Gastroesophageal sphincter (tissue), 4 donors: ENCODE results near the gene COL4A2. TPM values are rescaled to one million over a fixed set of nuclear protein-coding genes. Genes with fewer than 3 reads are reported as not detected.

Experiments
- ATAC-seq: fragments of 150-250 bp; one replicate; pipeline ENCODE4 v1.9.1; 2016; ENCODE audit warnings: mild to moderate bottlenecking, moderate library complexity
- H3K27ac ChIP-seq, 4 donors: fragments of 200-600 bp; sonication (generic) in 3 of 4; 1 replicate in 3 of 4; 2 replicates in 1 of 4; pipeline ENCODE4 v1.5.1; 2016 to 2019
- H3K27me3 ChIP-seq: fragments of 200-600 bp; sonication (generic); one replicate; pipeline ENCODE4 v1.5.1; 2019
- H3K36me3 ChIP-seq, 2 donors: fragments of 200-600 bp; sonication (generic); one replicate each; pipeline ENCODE4 v1.5.1; 2019; ENCODE audit warnings: control low read depth in 1 of 2
- H3K4me1 ChIP-seq, 3 donors: fragments of 200-600 bp; sonication (generic); 1 replicate in 2 of 3; 2 replicates in 1 of 3; pipeline ENCODE4 v1.5.1; 2016 to 2019; ENCODE audit warnings: control low read depth in 2 of 3
- H3K4me3 ChIP-seq, 2 donors: fragments of 200-600 bp; sonication (generic); one replicate each; pipeline ENCODE4 v1.5.1; 2019; ENCODE audit warnings: mild to moderate bottlenecking in 1 of 2, moderate library complexity in 1 of 2
- H3K9me3 ChIP-seq, 3 donors: fragments of 200-600 bp; sonication (generic); one replicate each; pipeline ENCODE4 v1.5.1; 2017 to 2019; ENCODE audit warnings: control low read depth in 2 of 3
- EP300 ChIP-seq: sonication (generic); formaldehyde crosslinking; IDR thresholded peaks from one replicate; pipeline ENCODE4 v1.6.1; 2017; ENCODE audit warnings: antibody characterized with exemption, mild to moderate bottlenecking
- POLR2A ChIP-seq, 2 donors: fragments of 450-650 bp; IDR thresholded peaks; one replicate each; pipeline ENCODE4 v1.6.1; 2017; ENCODE audit warnings: antibody characterized with exemption in 2 of 2, mild to moderate bottlenecking in 2 of 2, moderate library complexity in 1 of 2
- POLR2AphosphoS5 ChIP-seq: sonication (generic); formaldehyde crosslinking; IDR thresholded peaks from one replicate; pipeline ENCODE4 v1.6.1; 2017; ENCODE audit warnings: antibody characterized with exemption
- WGBS, 2 donors: methylation state at CpG; one replicate each; pipeline ENCODE4 v1.1.5; 2018; ENCODE audit warnings: low coverage in 1 of 2; 5-methylcytosine and 5-hydroxymethylcytosine counted together
- total RNA-seq, 4 donors: library from RNA; depleted of rRNA; stranded (reverse); fragments of >200 nt; gene quantifications; one replicate each; pipeline ENCODE4 v1.1.0, GENCODE V29; 2016
- TF ChIP-seq, protein P1 (sequence below), 4 experiments: fragments of 200-600 bp in 2 of 4; fragments of 450-650 bp in 2 of 4; sonication (generic) in 1 of 4; IDR thresholded peaks; one replicate each; pipeline ENCODE4 v1.5.1; 2017 to 2019; ENCODE audit warnings: antibody characterized with exemption in 4 of 4, mild to moderate bottlenecking in 2 of 4, moderate library complexity in 2 of 4

The COL4A2 gene
- total RNA-seq, 4 donors from 2014 or later: 478 to 945 (median 543) TPM

DNA sequence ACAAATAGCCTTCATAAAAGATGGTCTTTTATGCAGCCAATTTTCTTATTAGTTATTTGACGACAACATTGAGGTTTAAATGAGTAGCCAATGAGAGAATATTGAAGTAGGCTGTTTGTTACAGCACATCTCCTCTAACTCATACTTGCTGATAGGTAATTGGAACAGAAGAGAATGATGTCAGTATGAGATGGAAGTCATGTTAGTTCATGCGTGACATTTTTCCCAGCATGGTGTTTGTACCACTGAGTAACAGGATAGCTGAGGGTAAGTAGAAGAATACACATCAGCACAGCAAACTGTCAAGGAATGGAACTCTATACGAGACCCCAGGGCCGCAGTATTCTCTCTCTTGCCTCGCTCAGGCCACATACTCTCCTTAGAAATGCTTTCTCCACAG is 37.2 kb downstream of the COL4A2 start:
- H3K9me3 ChIP-seq: no peaks in the 10 kb centered on the region
- no peaks in the 10 kb centered on the region for H3K27me3 ChIP-seq
- no peak for TF ChIP-seq EP300
- TF ChIP-seq, protein P1, sequence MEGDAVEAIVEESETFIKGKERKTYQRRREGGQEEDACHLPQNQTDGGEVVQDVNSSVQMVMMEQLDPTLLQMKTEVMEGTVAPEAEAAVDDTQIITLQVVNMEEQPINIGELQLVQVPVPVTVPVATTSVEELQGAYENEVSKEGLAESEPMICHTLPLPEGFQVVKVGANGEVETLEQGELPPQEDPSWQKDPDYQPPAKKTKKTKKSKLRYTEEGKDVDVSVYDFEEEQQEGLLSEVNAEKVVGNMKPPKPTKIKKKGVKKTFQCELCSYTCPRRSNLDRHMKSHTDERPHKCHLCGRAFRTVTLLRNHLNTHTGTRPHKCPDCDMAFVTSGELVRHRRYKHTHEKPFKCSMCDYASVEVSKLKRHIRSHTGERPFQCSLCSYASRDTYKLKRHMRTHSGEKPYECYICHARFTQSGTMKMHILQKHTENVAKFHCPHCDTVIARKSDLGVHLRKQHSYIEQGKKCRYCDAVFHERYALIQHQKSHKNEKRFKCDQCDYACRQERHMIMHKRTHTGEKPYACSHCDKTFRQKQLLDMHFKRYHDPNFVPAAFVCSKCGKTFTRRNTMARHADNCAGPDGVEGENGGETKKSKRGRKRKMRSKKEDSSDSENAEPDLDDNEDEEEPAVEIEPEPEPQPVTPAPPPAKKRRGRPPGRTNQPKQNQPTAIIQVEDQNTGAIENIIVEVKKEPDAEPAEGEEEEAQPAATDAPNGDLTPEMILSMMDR (IDR thresholded peaks at IDR 0.05): no peak
- TF ChIP-seq POLR2AphosphoS5: no peak
- H3K27ac ChIP-seq: peak overlapping the region; percentile 32 to 99 (median 95)
- H3K4me1 ChIP-seq: peaks cover 21 to 99% (median 43%) of the 10 kb centered on the region in 3 donors
- no peak overlapping the region for H3K4me3 ChIP-seq
- no peaks in the 10 kb centered on the region for H3K36me3 ChIP-seq
- WGBS, 2 donors: 81 to 91% methylated on average over 5 of the region's 5 CpGs
- no peak for ATAC-seq

GRCh38 chr13:110345266-110345665 is 38.2 kb downstream of the COL4A2 start:
- H3K4me3 ChIP-seq: no peak overlapping the region
- no peak for ATAC-seq
- peak overlapping the region; percentile 32 to 99 (median 95) for H3K27ac ChIP-seq
- H3K36me3 ChIP-seq: no peaks in the 10 kb centered on the region
- peaks cover 14 to 99% (median 41%) of the 10 kb centered on the region in 3 donors for H3K4me1 ChIP-seq
- no peaks in the 10 kb centered on the region for H3K9me3 ChIP-seq
- TF ChIP-seq EP300: no peak
- no peak for TF ChIP-seq POLR2A (IDR thresholded peaks at IDR 0.05)
- TF ChIP-seq POLR2AphosphoS5: no peak
- TF ChIP-seq, protein P1 (IDR thresholded peaks at IDR 0.05): no peak
- WGBS, 2 donors: 86 to 96% methylated on average over 4 to 5 of the region's 7 CpGs
- no peaks in the 10 kb centered on the region for H3K27me3 ChIP-seq

GRCh38 chr13:110345701-110346100 is 38.6 kb downstream of the COL4A2 start:
- 50% methylated on average over 1 of the region's 4 CpGs; no CpG with 5 or more reads in 1 of the 2 donors for WGBS, 2 donors
- TF ChIP-seq EP300 (no peak), POLR2AphosphoS5 (no peak), POLR2A (IDR thresholded peaks at IDR 0.05) (no peak)
- TF ChIP-seq, protein P1 (IDR thresholded peaks at IDR 0.05): no peak
- ATAC-seq: no peak
- H3K4me1 ChIP-seq: peaks cover 14 to 99% (median 39%) of the 10 kb centered on the region in 3 donors
- H3K9me3 ChIP-seq: no peaks in the 10 kb centered on the region
- peak overlapping the region in 3 of 4 donors; percentile 94 to 99 (median 96) for H3K27ac ChIP-seq
- H3K4me3 ChIP-seq: no peak overlapping the region
- H3K27me3 ChIP-seq: no peaks in the 10 kb centered on the region
- no peaks in the 10 kb centered on the region for H3K36me3 ChIP-seq

DNA sequence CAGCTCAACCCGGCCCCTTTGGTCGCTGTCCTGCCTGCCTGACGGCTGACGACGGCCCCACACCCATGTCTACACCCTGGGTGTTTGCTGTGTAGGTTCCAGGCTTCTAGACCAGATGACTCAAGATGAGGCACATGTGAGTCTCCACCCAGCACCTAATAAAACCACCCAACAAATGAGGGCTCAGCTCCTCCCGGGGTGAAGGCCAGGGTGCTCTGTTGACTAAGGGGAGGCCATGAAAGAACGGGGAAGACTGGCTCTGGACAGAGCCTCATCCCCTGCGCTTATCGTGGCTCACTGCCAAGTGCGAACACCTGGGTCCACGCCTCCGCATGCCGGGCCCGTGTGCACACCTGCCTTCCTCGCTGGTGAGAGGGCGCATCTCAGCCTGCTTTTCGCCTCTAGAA is 39.6 kb downstream of the COL4A2 start:
- Histone ChIP-seq H3K27me3 (no peaks in the 10 kb centered on the region), H3K4me3 (no peak overlapping the region), H3K36me3 (no peaks in the 10 kb centered on the region), H3K9me3 (no peaks in the 10 kb centered on the region), H3K27ac (peak overlapping the region; percentile 8 to 99 (median 95)), H3K4me1 (peaks cover 12 to 98% (median 32%) of the 10 kb centered on the region in 3 donors)
- TF ChIP-seq POLR2A (IDR thresholded peaks at IDR 0.05): no peak
- 88 to 94% methylated on average over 6 to 10 of the region's 17 CpGs for WGBS, 2 donors
- no peak for ATAC-seq

GRCh38 chr13:110347088-110347487 is 40.0 kb downstream of the COL4A2 start:
- H3K27ac ChIP-seq: peak overlapping the region; percentile 8 to 99 (median 95)
- H3K4me1 ChIP-seq: peaks cover 12 to 98% (median 32%) of the 10 kb centered on the region in 3 donors
- no peak overlapping the region for H3K4me3 ChIP-seq
- TF ChIP-seq POLR2A (IDR thresholded peaks at IDR 0.05) (no peak), POLR2AphosphoS5 (no peak), EP300 (no peak)
- TF ChIP-seq, protein P1 (IDR thresholded peaks at IDR 0.05): no peak
- ATAC-seq: no peak
- H3K36me3 ChIP-seq: no peaks in the 10 kb centered on the region
- WGBS, 2 donors: no CpG with 5 or more reads among the region's 3 CpGs
- H3K9me3 ChIP-seq: no peaks in the 10 kb centered on the region
- no peaks in the 10 kb centered on the region for H3K27me3 ChIP-seq
